ENCODE data around the gene CES5A. TPM values are rescaled to one million over a fixed set of nuclear protein-coding genes. Genes with fewer than 3 reads are reported as not detected.
"Not testable (repeated sequence)": the region's sequence is repeated elsewhere in the genome, so short reads cannot be mapped to it uniquely, and the experiment has no call there.

The CES5A gene
- polyA plus RNA-seq, 3 donors, result not detected

- no peaks in the 10 kb centered on the region for H3K36me3 ChIP-seq (replicated peaks in 1 of 2; ENCODE audit: control insufficient read depth in 1 of 2, insufficient read depth in 2 of 2, low read length in 2 of 2)
- H3K9me3 ChIP-seq (replicated peaks in 1 of 2; ENCODE audit: control insufficient read depth in 1 of 2, insufficient read depth in 1 of 2, low read length in 2 of 2), result no peaks in the 10 kb centered on the region
- no peak overlapping the region for H3K9ac ChIP-seq (ENCODE audit: insufficient read depth, low read length, poor library complexity, severe bottlenecking)
- H4K20me1 ChIP-seq (ENCODE audit: insufficient read depth, low read length), result no peaks in the 10 kb centered on the region
- H3K9me3 Mint-ChIP-seq, result no peaks in the 10 kb centered on the region
- H3K4me1 ChIP-seq (ENCODE audit: control insufficient read depth in 1 of 2, insufficient read depth in 2 of 2, low read length in 2 of 2), result no peaks in the 10 kb centered on the region
- H3K4me1 Mint-ChIP-seq, result no peaks in the 10 kb centered on the region
- DNase-seq, result no peak
- no peak for TF ChIP-seq CTCF (IDR thresholded peaks at IDR 0.05)
- 100% methylated on average over 1 of the region's 4 CpGs for WGBS (ENCODE audit: insufficient coverage)
- H3K79me2 ChIP-seq (ENCODE audit: insufficient read depth, low read length), result no peaks in the 10 kb centered on the region
- no peaks in the 10 kb centered on the region for H3K36me3 Mint-ChIP-seq
- peaks cover 0 to 2% of the 10 kb centered on the region in 2 donors for H3K27me3 ChIP-seq (ENCODE audit: control insufficient read depth in 2 of 2, insufficient read depth in 2 of 2, low read length in 2 of 2)
- H3K4me3 ChIP-seq (replicated peaks in 1 of 3; ENCODE audit: low read depth in 2 of 3, low read length in 3 of 3), result no peak overlapping the region
- H3K27ac Mint-ChIP-seq, result no peak overlapping the region
- no peak overlapping the region for H3K4me2 ChIP-seq (replicated peaks; ENCODE audit: extremely low read depth, low read length, poor library complexity, severe bottlenecking)
- no peak overlapping the region for H3K27ac ChIP-seq (ENCODE audit: low read depth in 1 of 2, low read length in 2 of 2)
- no peak overlapping the region for H2AFZ ChIP-seq (ENCODE audit: insufficient read depth, low read depth, low read length, poor library complexity, severe bottlenecking)
- H3K27me3 Mint-ChIP-seq (ENCODE audit: low read depth in 3 of 3), result peaks cover 11 to 17% (median 13%) of the 10 kb centered on the region in 3 donors
- H3K4me3 Mint-ChIP-seq, result no peak overlapping the region
- intact Hi-C loops (cut with micrococcal nuclease), result no loop called here
Measured at GRCh38 chr16:55861288-55861687, 13.9 kb downstream of the CES5A start.

GRCh38 chr16:55857650-55858049 is 17.5 kb downstream of the CES5A start:
- H3K4me1 ChIP-seq (ENCODE audit: control insufficient read depth in 1 of 2, insufficient read depth in 2 of 2, low read length in 2 of 2); H3K4me3 Mint-ChIP-seq; intact Hi-C loops (cut with micrococcal nuclease); H3K27ac ChIP-seq (ENCODE audit: low read depth in 1 of 2, low read length in 2 of 2); H3K4me2 ChIP-seq (replicated peaks; ENCODE audit: extremely low read depth, low read length, poor library complexity, severe bottlenecking); H3K79me2 ChIP-seq (ENCODE audit: insufficient read depth, low read length); H3K27ac Mint-ChIP-seq; H3K4me1 Mint-ChIP-seq; DNase-seq; H3K27me3 ChIP-seq (ENCODE audit: control insufficient read depth in 2 of 2, insufficient read depth in 2 of 2, low read length in 2 of 2); H3K9me3 ChIP-seq (replicated peaks in 1 of 2; ENCODE audit: control insufficient read depth in 1 of 2, insufficient read depth in 1 of 2, low read length in 2 of 2); H2AFZ ChIP-seq (ENCODE audit: insufficient read depth, low read depth, low read length, poor library complexity, severe bottlenecking); H3K36me3 Mint-ChIP-seq; H3K36me3 ChIP-seq (replicated peaks in 1 of 2; ENCODE audit: control insufficient read depth in 1 of 2, insufficient read depth in 2 of 2, low read length in 2 of 2); H3K9ac ChIP-seq (ENCODE audit: insufficient read depth, low read length, poor library complexity, severe bottlenecking); H3K4me3 ChIP-seq (replicated peaks in 1 of 3; ENCODE audit: low read depth in 2 of 3, low read length in 3 of 3); H3K9me3 Mint-ChIP-seq; H4K20me1 ChIP-seq (ENCODE audit: insufficient read depth, low read length): not testable (repeated sequence)
- H3K27me3 Mint-ChIP-seq (ENCODE audit: low read depth in 3 of 3), result peaks cover 13 to 17% (median 16%) of the 10 kb centered on the region in 3 donors
- no CpG with 5 or more reads among the region's 1 CpG for WGBS (ENCODE audit: insufficient coverage)
